ENCODE data around the gene HNRNPA3.
"Not testable (repeated sequence)": the region's sequence is repeated elsewhere in the genome, so short reads cannot be mapped to it uniquely, and the experiment has no call there.

The HNRNPA3 gene
- 143 reads per million, percentile 88 among the genes with 10 or more reads in this experiment for total RNA-seq

- peak; percentile 99 for DNase-seq
Measured at GRCh38 chr2:177212106-177212890, at the start of gene HNRNPA3. Gene HNRNPA3, plus strand, starts transcription at chr2:177212794. Its CDS starts 6 bp downstream, at chr2:177212800.

- DNase-seq: no peak
Measured at GRCh38 chr2:177164131-177164530, 48.5 kb upstream of the HNRNPA3 start.

GRCh38 chr2:177164584-177165052 is 48.0 kb upstream of the HNRNPA3 start:
- DNase-seq: peak; percentile 76

- DNase-seq: no peak
Measured at GRCh38 chr2:177165061-177165583, 47.5 kb upstream of the HNRNPA3 start.

GRCh38 chr2:177165721-177166711 is 46.6 kb upstream of the HNRNPA3 start:
- no peak for DNase-seq

GRCh38 chr2:177169810-177170514 is 42.6 kb upstream of the HNRNPA3 start:
- DNase-seq: no peak

GRCh38 chr2:177171418-177171865 is 41.2 kb upstream of the HNRNPA3 start:
- DNase-seq: no peak

GRCh38 chr2:177172034-177172880 is 40.3 kb upstream of the HNRNPA3 start:
- DNase-seq: no peak

GRCh38 chr2:177174486-177174885 is 38.1 kb upstream of the HNRNPA3 start:
- DNase-seq: no peak

- no peak for DNase-seq
Measured at GRCh38 chr2:177175917-177176668, 36.5 kb upstream of the HNRNPA3 start.

GRCh38 chr2:177178797-177179196 is 33.8 kb upstream of the HNRNPA3 start:
- no peak for DNase-seq

- DNase-seq: no peak
Measured at GRCh38 chr2:177179227-177179626, 33.4 kb upstream of the HNRNPA3 start.

- not testable (repeated sequence) for DNase-seq
Measured at GRCh38 chr2:177179671-177180070, 32.9 kb upstream of the HNRNPA3 start.

- no peak for DNase-seq
Measured at GRCh38 chr2:177180269-177181000, 32.2 kb upstream of the HNRNPA3 start.

GRCh38 chr2:177183860-177184259 is 28.7 kb upstream of the HNRNPA3 start:
- DNase-seq: no peak

GRCh38 chr2:177184606-177185005 is 28.0 kb upstream of the HNRNPA3 start:
- no peak for DNase-seq

- DNase-seq: not testable (repeated sequence)
Measured at GRCh38 chr2:177186038-177186437, 26.6 kb upstream of the HNRNPA3 start.

- DNase-seq: no peak
Measured at GRCh38 chr2:177187631-177188312, 24.8 kb upstream of the HNRNPA3 start.

All from effector CD4-positive, alpha-beta T cell (primary cell).